ENCODE measurements around the gene TEDC2.

Gene TEDC2

DNA sequence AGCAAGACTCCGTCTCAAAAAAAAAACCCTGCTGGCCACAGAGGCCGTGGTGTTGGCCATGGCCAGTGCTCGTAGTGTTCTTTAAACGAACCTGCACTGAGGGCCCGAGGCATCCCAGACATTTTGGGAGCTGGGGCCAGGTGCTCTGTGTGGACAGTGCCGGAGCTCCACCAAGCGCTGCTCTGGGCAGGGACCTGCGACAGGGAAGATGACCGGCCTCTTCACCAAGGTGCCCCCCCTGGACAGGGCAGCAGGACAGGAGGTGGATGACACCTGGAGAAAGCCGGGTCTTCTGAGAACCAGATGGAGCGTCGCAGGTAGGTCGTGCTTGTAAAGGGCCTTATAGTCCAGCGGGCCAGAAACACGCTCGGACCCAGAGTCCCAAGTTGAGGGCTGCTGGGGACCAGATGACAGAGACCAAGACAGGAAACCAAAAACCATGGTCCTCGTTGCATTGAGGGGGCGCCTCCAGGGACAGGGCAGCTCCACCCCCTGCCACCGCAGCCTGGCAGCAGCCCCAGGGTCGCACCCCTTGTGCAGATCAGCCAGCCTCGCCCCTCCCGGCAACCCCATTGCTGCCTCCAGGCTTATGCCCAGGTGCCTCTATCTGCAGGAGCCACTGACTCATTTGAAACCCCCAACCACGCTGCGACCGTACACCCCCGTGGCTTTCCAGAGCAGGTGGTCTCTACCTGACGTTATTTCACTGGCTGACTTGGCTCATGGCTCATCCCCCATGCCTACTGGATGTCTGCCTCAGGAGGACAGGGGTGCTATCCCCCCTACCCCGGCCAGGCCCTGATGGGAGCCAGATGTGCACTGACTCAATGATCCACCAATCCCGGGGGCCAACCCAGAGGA lies 7.0 kb downstream of the TEDC2 start:
- DNase-seq: no peak

DNA sequence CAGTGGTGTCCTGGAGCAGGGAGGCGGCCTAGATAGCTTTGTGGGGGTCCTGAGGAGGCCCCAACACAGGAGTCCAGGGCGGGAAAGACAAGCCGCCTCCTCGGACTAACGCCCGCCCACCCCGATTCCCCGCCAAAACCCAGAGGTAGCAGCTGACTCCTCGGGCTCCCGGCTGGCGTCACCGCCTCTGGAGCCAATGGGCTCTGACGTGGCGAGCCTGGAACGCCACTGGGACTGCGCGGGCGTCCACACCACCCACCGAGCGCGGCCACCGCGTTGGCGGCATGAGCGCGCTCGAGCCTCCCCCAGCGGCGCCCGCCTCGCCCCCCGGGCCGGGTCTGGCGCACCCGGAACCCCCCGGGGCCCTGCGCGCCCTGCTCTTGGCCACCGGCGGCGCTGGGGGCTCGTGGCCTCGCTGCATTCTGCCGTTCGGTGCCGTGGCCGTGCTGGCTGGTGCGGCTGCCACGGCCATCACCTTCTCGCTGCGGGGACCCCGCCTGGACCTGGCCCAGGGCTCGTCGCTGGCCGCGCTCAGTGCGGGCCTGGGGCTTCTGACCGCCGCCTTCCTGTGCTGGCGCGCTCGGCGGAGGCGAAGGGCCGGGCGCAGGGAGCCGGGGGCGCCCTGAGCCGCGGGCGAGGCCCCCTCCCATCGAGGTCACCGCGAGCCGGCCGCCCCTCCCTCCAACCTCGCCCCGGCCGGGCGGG lies 7.8 kb downstream of the TEDC2 start:
- no peak for DNase-seq

DNA sequence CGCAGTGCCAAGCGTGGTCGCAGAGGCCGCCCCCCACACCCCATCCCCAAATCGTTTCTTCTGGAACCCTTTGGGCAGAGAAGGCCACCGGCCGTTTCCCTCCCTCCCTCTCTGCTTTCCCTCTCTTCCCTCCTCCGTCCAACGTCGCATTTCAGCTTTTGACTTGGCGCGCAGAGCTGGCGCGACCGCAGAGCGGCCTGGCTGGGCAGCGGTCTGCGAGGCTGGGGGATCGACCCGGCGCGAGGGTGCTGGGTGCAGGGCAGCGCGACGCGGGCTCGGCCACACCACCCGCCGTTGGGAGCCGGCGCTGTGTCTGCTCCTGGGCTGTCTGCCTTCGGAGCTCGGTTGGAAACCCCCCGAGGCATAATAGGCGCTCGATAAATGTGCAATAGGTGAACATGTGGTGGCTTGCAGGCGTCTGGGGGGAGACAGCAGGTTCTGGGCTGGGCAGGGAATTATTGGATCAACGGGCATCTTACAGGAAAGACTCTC lies 8.4 kb downstream of the TEDC2 start:
- no peak for DNase-seq

DNA sequence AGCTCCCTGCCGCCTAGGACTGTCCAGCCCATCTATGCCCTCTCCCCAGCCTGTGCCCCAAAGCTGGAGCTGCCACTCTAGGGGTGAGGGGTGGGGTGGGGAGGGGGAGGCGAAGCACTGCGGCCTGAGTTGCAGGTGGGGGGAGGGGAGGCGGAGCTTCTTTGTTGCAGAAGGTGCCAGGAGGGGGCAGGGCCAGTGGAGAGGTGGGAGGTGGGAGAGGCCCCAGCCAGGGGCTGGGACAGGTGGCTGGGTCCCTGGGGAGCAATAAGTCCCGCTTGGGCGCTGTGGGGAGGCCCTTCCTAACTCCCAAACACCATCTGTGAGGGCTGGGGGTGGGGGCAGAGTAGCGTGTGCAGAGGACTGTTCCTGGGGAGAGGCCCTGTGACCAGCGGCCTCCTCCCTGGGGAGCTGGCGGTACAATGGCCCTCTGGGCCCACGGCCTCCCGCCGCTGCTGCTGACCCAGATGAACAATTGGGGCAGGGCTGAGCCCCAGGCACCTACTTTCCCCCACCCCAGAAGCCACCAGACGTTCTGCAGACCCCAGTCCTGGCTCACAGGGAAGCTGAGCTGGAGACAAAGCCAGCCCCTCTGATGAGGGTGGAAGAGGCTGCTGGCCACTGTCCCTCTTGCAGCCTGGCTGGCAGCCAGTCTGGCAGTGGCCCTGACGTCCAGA lies 9.0 kb downstream of the TEDC2 start:
- DNase-seq: no peak

DNA sequence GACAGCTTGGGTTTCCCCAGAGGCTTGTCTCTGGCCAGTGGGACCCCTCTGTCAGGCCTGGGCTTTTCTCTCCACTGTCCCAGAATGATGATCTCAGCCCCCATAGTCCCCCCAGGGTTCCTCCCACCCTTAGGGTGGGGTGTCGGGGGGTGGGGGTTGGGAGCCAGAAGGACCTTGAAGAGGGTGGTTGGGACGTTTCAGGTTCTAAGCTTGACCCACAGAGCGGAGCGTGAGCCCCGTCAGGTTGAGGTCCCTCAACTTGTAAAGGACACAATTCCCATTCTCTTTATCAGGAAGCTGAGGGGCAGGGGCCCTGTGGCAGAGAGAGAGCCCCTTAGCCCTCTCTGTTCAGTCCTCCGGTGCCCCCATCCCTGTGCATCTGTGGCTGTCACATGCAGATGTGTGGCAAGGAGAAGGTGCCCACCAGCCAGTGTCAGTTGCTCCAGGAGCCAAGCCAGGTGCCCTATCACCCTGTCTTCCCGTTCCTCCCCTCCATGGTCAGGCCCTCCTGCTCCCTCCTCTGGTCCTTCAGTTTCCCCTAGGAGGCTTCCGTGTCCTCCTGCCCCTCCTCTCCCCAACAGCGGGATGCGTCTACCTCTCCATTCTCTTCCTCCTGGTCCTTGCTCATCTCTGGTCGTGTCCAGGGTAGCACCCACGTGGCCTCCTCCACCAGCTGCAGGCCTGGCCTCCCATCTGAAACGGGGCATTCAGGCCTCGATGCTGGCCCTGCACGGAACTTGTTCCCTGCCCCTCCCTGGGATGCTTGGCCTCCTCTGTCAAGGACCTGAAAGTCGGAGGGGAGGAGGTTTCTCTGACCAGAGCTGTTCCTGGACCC lies 9.7 kb downstream of the TEDC2 start:
- no peak for DNase-seq

DNA sequence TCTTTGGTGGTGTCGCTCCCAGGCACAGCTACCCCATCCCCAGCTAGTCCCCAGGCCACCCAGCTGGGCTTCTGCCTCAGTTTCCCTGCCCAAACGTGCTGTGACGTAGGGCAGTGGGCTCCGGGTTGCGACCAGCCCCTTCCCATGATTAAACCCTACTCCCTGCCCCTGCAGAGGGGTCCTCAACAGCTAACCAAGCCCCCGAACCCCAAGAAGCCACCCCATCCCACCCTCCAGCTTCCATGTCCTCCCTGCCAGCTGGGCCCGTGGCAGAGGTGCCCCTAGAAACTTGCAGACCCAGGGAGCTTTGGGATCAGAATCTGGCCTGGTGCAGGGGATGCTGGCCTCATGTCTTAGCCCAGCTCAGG lies 10.3 kb downstream of the TEDC2 start:
- DNase-seq: no peak

DNA sequence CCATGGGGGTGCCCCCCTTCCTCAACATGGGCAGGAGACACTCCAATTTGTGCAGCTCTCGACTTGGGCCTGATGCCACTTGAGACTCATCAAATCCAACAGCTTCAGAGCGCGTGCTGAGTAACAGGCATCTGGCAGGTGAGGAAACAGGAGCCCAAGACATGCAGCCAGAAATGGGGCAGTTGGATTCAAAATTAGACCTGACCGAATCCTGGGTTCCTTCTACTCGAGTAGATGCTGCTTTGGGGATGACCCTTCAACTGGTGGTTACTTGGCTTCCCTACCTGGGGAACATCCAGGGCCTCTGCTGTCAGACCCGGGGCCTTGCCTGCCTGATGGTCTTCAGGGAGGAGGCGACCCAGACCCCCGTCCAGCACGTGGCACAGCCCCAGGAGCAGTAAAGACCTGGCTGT lies 10.7 kb downstream of the TEDC2 start:
- no peak for DNase-seq

DNA sequence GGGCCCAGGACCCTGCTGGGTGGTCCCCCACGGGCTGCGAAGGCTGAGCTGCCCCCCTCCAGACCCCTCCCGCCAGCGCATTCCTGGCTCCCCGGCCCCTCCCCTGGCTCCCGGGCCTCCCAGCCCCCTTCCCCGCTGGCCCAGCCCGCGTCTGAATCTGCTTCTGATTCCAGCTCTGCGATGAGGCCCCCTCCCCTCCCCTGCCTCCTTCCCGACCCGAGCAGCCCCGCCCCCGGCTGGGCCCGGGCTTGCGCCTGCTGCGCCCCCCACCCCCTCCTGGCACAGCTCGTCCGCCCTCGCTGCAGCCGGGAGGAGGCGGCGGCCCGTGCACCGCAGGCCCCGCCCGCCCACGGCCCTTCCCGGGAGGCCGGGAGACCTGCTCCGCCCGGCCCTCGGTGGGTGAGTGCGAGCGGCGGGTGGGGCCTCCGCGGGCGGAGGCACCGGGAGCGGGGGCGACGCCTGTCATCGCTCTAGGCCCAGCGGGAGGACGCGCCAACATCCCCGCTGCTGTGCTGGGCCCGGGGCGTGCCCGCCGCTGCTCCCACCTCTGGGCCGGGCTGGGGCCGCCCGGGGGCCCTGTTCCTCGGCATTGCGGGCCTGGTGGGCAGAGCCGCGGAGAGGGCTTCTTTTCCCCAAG lies 11.2 kb downstream of the TEDC2 start, which contains the start of gene NTN3:
TSS of gene NTN3 (plus strand) at position 282 of the 637 bp plus-strand sequence. CDS start 405 bp downstream, outside the sequence.
- DNase-seq: peak; percentile 20

DNA sequence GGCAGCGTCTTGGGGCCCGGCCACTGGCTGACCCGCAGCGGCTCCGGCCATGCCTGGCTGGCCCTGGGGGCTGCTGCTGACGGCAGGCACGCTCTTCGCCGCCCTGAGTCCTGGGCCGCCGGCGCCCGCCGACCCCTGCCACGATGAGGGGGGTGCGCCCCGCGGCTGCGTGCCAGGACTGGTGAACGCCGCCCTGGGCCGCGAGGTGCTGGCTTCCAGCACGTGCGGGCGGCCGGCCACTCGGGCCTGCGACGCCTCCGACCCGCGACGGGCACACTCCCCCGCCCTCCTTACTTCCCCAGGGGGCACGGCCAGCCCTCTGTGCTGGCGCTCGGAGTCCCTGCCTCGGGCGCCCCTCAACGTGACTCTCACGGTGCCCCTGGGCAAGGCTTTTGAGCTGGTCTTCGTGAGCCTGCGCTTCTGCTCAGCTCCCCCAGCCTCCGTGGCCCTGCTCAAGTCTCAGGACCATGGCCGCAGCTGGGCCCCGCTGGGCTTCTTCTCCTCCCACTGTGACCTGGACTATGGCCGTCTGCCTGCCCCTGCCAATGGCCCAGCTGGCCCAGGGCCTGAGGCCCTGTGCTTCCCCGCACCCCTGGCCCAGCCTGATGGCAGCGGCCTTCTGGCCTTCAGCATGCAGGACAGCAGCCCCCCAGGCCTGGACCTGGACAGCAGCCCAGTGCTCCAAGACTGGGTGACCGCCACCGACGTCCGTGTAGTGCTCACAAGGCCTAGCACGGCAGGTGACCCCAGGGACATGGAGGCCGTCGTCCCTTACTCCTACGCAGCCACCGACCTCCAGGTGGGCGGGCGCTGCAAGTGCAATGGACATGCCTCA lies 12.0 kb downstream of the TEDC2 start:
- no peak for DNase-seq

DNA sequence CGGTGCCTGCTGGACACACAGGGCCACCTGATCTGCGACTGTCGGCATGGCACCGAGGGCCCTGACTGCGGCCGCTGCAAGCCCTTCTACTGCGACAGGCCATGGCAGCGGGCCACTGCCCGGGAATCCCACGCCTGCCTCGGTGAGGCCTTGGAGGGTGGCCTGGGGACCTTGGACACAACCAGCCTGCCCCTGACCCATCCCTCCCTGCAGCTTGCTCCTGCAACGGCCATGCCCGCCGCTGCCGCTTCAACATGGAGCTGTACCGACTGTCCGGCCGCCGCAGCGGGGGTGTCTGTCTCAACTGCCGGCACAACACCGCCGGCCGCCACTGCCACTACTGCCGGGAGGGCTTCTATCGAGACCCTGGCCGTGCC lies 12.6 kb downstream of the TEDC2 start:
- no peak for DNase-seq

DNA sequence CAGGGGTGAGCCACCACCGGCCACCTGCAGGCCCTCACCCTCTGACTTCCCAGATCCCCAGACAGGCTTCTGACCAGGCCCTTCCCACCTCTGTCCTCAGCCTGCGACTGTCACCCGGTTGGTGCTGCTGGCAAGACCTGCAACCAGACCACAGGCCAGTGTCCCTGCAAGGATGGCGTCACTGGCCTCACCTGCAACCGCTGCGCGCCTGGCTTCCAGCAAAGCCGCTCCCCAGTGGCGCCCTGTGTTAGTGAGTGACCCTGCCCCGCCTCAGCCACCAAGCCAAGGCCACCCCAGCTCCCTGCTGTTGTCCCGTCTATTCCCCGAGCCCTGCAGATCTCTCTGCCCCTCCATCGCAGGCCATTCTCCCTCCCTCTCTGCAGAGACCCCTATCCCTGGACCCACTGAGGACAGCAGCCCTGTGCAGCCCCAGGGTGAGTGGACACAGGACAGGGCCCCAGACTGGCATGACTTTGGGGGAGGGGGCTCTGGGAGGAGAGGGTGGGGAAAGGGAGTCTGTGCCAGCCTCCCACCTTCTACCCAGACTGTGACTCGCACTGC lies 13.1 kb downstream of the TEDC2 start:
- DNase-seq: no peak

DNA sequence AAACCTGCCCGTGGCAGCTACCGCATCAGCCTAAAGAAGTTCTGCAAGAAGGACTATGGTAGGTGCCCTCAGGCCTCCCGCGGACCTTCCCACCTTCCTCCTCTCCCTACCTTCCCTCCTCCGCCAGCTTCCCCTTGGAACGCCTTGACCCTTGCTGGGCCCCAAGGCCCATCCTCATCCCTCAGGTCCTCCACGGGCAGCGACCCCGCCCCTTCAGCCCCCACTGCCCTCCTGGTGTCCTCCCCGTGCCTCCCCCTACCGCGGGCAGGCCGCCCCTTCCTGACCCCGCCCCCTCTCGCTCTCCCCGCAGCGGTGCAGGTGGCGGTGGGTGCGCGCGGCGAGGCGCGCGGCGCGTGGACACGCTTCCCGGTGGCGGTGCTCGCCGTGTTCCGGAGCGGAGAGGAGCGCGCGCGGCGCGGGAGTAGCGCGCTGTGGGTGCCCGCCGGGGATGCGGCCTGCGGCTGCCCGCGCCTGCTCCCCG lies 13.6 kb downstream of the TEDC2 start:
- peak; percentile 46 for DNase-seq

DNA sequence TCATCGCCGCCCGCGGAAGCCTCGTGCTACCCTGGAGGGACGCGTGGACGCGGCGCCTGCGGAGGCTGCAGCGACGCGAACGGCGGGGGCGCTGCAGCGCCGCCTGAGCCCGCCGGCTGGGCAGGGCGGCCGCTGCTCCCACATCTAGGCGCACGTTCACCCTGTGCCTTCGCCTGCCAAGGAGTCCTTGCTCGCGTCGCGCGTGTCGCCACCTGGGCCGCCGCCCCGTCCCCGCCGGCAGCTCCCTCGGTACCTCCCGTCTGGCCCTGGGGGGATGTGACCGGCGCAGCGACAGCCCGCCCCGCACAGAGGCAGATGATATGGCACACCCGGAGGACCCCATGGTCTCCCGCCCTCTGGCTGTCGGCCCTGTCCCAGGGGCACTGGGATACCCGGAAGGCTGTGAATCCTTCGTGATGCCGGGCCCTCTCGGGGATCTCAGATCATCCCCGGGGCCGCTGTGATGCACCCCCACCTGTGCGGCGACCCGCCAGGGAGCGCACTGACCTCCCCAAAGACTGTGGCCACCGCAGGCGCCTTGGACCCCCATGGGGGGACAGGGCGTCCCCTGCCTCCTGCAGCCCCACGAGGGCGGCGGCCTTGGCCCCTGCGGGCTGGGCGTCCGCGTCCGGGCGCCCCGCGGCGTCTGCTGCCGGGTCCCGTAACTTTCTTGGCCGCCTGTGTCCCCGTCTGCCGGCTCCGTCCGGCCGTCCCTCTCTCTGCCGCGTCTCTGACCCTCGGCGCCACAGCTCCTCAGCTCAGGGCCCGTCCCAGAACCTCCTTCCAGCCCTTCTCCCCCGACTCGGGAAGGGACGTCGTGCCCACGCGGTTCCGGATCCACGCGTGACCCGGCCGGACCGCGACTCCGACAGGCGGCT lies 14.3 kb downstream of the TEDC2 start:
- DNase-seq: peak; percentile 71

DNA sequence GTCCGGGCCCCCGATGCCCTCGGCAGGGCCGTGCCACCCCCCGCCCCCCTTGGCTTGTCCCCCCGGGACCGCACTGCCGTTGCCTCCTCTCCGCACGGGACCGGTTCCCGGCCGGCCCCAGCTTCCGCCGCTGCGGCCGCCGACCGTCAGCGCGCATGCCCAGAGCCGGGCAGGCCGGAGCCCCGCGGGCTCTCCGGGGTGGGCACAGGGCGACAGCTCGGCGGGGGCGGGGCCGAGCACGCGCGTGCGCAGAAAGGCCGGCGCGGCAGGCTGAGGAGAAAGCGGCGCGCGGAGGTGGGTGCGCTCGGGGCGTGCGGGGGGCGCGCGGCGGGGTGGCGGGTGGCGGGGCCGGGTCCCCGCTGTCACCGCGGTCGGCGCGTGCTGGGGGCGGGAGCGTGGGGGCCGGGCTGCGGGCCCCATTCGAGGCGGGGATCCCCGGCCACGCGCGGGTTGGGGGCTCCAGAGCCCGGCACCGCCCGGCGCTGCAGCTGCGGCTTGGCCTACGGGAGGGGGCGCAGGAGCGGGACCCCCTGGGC lies 15.0 kb downstream of the TEDC2 start, which contains the start of gene TBC1D24:
TSS of gene TBC1D24 (plus strand) at position 251 of the 536 bp plus-strand sequence. CDS start 21,022 bp downstream, outside the sequence.
- peak; percentile 86 for DNase-seq

DNA sequence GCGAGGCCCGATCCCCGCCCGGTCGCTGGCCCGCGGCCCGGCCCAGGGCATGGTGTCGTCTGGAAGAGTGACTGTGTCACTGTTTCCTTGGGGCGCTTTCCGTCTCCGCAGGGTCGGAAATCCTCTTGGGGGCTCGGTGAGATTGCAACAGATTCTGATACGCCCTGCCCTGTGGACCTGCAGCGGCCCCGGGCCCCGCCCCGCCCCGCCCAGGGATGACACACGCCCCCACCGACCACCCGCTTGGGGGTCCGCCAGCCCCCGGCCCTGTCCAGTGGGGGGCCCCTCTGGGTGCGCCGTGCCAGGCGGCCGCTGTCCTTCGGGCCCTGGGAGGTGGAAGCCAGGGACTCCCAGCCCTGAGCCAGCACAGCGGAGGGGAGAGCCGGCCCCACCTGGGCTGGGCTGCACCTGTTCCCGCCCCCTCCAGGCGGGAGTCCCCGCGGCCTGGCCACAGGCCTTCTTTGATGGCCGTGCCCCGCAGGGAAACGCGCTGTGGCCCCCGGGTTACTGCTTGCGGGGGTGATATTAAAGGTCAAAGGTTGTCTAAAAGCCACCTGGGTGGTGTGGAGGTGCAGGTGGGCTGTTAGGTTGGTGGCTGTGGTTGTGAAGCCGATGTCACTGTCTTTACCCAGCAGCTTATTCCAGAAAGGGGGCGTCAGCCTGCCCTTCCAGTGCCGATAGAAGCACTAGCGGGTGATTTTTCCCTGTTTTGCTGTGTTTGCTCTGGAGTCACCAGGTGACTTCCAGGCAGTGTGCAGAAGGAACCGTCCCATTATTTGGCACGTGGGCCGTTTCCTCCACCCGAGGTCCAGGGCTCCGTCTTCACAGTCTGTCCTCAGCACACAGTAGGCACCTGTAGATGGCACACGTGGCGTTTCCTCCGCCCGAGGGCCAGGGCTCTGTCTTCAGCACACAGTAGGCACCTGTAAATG lies 15.8 kb downstream of the TEDC2 start:
- peak; percentile 45 for DNase-seq

DNA sequence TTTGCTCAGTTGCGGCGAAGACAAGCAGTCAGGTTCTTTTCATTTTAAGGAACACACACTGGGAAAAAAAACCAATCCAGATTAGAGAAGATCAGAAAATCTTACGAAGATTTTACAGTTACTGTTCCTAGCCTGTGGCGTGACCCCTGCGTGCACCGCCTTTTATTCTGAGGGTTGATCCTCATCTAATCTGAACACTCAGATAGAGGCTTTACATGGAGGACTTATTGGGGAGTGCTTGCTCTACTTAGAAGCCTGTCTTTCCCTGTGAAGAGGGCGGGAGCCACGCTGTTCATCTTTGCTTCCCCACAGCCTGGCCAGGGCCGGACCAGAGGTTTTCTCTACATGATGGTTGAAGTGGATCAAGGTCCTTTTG lies 16.4 kb downstream of the TEDC2 start:
- DNase-seq: no peak

DNA sequence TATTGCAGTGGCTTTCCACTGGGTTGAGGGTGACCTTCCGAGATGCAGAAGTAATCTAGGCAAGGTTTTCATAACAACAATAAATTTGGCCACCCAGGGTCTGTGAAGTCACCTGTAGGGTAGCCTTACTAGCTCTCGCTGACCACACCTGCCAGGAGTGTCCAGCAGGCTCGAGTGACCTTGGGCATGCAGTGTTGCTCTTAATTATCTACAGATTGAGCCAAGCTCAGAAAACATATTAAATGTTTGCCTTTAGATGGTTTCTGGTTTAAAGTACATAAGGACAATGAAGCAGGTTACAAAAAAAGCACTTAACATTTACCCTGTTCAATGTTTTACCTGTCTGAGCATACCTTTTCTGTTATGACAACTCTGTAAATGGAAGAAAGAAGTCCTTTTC lies 16.8 kb downstream of the TEDC2 start:
- no peak for DNase-seq

DNA sequence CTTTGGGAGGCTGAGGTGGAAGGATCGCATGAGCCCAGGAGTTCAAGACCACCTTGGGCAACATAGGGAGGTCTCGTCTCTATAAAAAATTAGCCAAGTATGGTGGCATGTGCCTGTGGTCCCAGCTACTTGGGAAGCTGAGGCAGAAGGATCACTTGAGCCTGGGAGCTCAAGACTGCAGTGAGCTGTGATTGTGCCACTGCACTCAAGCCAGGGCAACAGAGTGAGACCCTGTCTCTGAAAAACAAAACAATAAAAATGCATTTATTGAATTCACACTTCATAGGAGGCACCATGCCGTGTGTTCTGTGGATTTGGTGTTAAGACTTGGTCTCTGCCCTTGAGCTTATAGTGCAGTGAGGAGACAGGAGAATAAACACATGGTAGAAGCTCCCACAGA lies 17.4 kb downstream of the TEDC2 start:
- DNase-seq: no peak
